ENCODE measurements around the gene ATF7.

ATF7 gene

GRCh38 chr12:53516758-53517455, 109.3 kb downstream of the ATF7 start:
- no peak for DNase-seq

- DNase-seq = no peak
These were observed 110.9 kb downstream of the ATF7 start for GRCh38 chr12:53515291-53515680.

- DNase-seq = no peak
These were observed 111.4 kb downstream of the ATF7 start for GRCh38 chr12:53514628-53515290.

- no peak for DNase-seq
These were observed 112.3 kb downstream of the ATF7 start for GRCh38 chr12:53513712-53514410.

- no peak for DNase-seq
These were observed 115.9 kb downstream of the ATF7 start for GRCh38 chr12:53510181-53510812.

- DNase-seq = peak; percentile 88 to 89
These were observed 117.5 kb downstream of the ATF7 start for GRCh38 chr12:53508534-53509170.

- no peak for DNase-seq
These were observed 118.6 kb downstream of the ATF7 start for GRCh38 chr12:53507603-53507885.

- DNase-seq = no peak
These were observed 119.1 kb downstream of the ATF7 start, which contains the start of gene NPFF for GRCh38 chr12:53506881-53507602. Gene NPFF (minus strand): TSS chr12:53507484. CDS start chr12:53507474, 10 bp downstream.

GRCh38 chr12:53506450-53506785, 119.8 kb downstream of the ATF7 start:
- DNase-seq = no peak

- DNase-seq = no peak
These were observed 120.4 kb downstream of the ATF7 start for GRCh38 chr12:53505555-53506449.

GRCh38 chr12:53505086-53505485, 121.1 kb downstream of the ATF7 start:
- DNase-seq = no peak

GRCh38 chr12:53504004-53504920, 121.9 kb downstream of the ATF7 start:
- DNase-seq = no peak

GRCh38 chr12:53502983-53503728, 123.0 kb downstream of the ATF7 start:
- DNase-seq = no peak

- DNase-seq = no peak
These were observed 123.9 kb downstream of the ATF7 start for GRCh38 chr12:53502331-53502730.

- no peak for DNase-seq
These were observed 124.5 kb downstream of the ATF7 start for GRCh38 chr12:53501615-53502181.

GRCh38 chr12:53500776-53501614, 125.2 kb downstream of the ATF7 start, which contains the start of gene TARBP2:
Gene TARBP2 (plus strand): TSS chr12:53501283. CDS start chr12:53501409, 126 bp downstream.
- DNase-seq = peak; percentile 93 to 97

- no peak for DNase-seq
These were observed 125.9 kb downstream of the ATF7 start for GRCh38 chr12:53500142-53500775.
